Left cardiac atrium (tissue), 4 donors: ENCODE measurements around the gene CEACAM16. TPM values are rescaled to one million over a fixed set of nuclear protein-coding genes. Genes with fewer than 3 reads are reported as not detected.
"Not testable (repeated sequence)": the region's sequence is repeated elsewhere in the genome, so short reads cannot be mapped to it uniquely, and the experiment has no call there.

Experiments
- ATAC-seq, 2 donors: fragments of 200-7000 bp; cut with Tn5 transposase; one replicate each; pipeline ENCODE4 v1.9.1; 2020; ENCODE audit warnings: mild to moderate bottlenecking in 2 of 2, moderate library complexity in 2 of 2
- DNase-seq: peaks from one replicate; pipeline ENCODE4 v3.0.0-alpha.2; 2020
- intact Hi-C, 2 donors: fragments of 100-400 bp; cut with DNase I; formaldehyde crosslinking; loops; one replicate each; pipeline versions ENCODE4 v1.14.1 to v1.15.1; 2022 to 2023
- total RNA-seq, 2 donors: library from RNA; stranded (reverse); fragmentation: NEBNext Ultra II Directional; extraction: Animal tissue kit (Norgen Biotek cat#: 25700); gene quantifications; one replicate each; pipeline ENCODE4 v1.2.1, GENCODE V29; 2021
- donor health status: DM: no; HTN: yes; CAD: no.
- donor health status: DM: no; HTN: yes; CAD: no; lungs with severe emphysema.
- donor health status: DM: yes; HTN: yes; CAD: no.
- donor health status: Dilated cardiomyopathy.

CEACAM16 gene
- total RNA-seq, 2 donors from 2014 or later: not detected

- no peak for DNase-seq
- ATAC-seq: no peak
- intact Hi-C loops: no loop called here
Measured at GRCh38 chr19:44696939-44697669, 1.8 kb upstream of the CEACAM16 start.

GRCh38 chr19:44697670-44698034 is 1.3 kb upstream of the CEACAM16 start:
- DNase-seq (no peak), ATAC-seq (no peak)
- intact Hi-C loops: no loop called here

- intact Hi-C loops: no loop called here
- no peak for ATAC-seq
- no peak for DNase-seq
Measured at GRCh38 chr19:44700547-44700946, 1.6 kb downstream of the CEACAM16 start.

GRCh38 chr19:44701228-44701627 is 2.3 kb downstream of the CEACAM16 start:
- ATAC-seq (no peak), DNase-seq (no peak)
- intact Hi-C loops: no loop called here

GRCh38 chr19:44702551-44703176 is 3.7 kb downstream of the CEACAM16 start:
- no peak for ATAC-seq
- no peak for DNase-seq
- intact Hi-C loops: no loop called here

- ATAC-seq: no peak
- intact Hi-C loops: no loop called here
- DNase-seq: no peak
Measured at GRCh38 chr19:44703336-44704078, 4.6 kb downstream of the CEACAM16 start.

- intact Hi-C loops: no loop called here
- no peak for ATAC-seq
Measured at GRCh38 chr19:44704982-44705381, 6.0 kb downstream of the CEACAM16 start.

GRCh38 chr19:44705502-44706010 is 6.6 kb downstream of the CEACAM16 start:
- DNase-seq: no peak
- ATAC-seq: no peak
- intact Hi-C loops: no loop called here

More at GRCh38 chr19:44704982-44705381, 6.0 kb downstream of the CEACAM16 start:
- no peak for DNase-seq

GRCh38 chr19:44706506-44707236 is 7.7 kb downstream of the CEACAM16 start:
- no peak for ATAC-seq
- no peak for DNase-seq
- intact Hi-C loops: no loop called here

- ATAC-seq (no peak), DNase-seq (no peak)
- intact Hi-C loops: no loop called here
Measured at GRCh38 chr19:44707794-44708193, 8.8 kb downstream of the CEACAM16 start.

- no peak for ATAC-seq
- DNase-seq: no peak
- intact Hi-C loops: no loop called here
Measured at GRCh38 chr19:44708940-44709339, 10.0 kb downstream of the CEACAM16 start.

GRCh38 chr19:44709434-44710266 is 10.7 kb downstream of the CEACAM16 start:
- ATAC-seq, DNase-seq, intact Hi-C loops: not testable (repeated sequence)

GRCh38 chr19:44710483-44710882 is 11.5 kb downstream of the CEACAM16 start:
- DNase-seq: no peak
- intact Hi-C loops: no loop called here
- ATAC-seq: no peak

- no peak for DNase-seq
- no peak for ATAC-seq
- intact Hi-C loops: no loop called here
Measured at GRCh38 chr19:44712864-44713515, 14.0 kb downstream of the CEACAM16 start.

- intact Hi-C loops: no loop called here
- ATAC-seq (no peak), DNase-seq (no peak)
Measured at GRCh38 chr19:44714597-44715169, 15.7 kb downstream of the CEACAM16 start.

- intact Hi-C loops: loop anchor here in 1 of 2 donors (2.0 kb wide), 1 partner anchor 23 kb away; no protein-coding TSS in a partner anchor
- no peak for DNase-seq
Measured at GRCh38 chr19:44717603-44718002, 18.7 kb downstream of the CEACAM16 start.

GRCh38 chr19:44718441-44719261 is 19.7 kb downstream of the CEACAM16 start:
- DNase-seq (peak; percentile 89), ATAC-seq (peak; percentile 78 to 85)
- intact Hi-C loops: loop anchor here in 1 of 2 donors (2.0 kb wide), 1 partner anchor 24 kb away; no protein-coding TSS in a partner anchor

More at GRCh38 chr19:44717603-44718002, 18.7 kb downstream of the CEACAM16 start:
- no peak for ATAC-seq
